HEK293 (cell line): ENCODE data around the gene CDK17.

Experiments used
- CTCF ChIA-PET: fragments of 350-600 bp; formaldehyde crosslinking; extraction: SDS; loops from one replicate; lab custom pipeline; 2021; ENCODE audit warnings: antibody characterized with exemption; lab: Yijun Ruan, JAX
- POLR2A ChIA-PET: fragments of 300-600 bp; formaldehyde crosslinking; extraction: SDS; loops from one replicate; lab custom pipeline; 2020; ENCODE audit warnings: antibody characterized with exemption, inconsistent platforms; lab: Yijun Ruan, JAX
- H3K27ac ChIP-seq: fragments of 200-500 bp; sonication (Bioruptor generic); 2 replicates; pipeline ENCODE4 v1.5.1; 2014; ENCODE audit warnings: low read depth, low read length, control low read depth, inconsistent platforms; ENCODE audit errors: extremely low read depth
- H3K36me3 ChIP-seq, 2 experiments: fragments of 200-500 bp in 1 of 2; sonication (Bioruptor generic) in 1 of 2; 1 replicate in 1 of 2; 2 replicates in 1 of 2; pipeline ENCODE4 v1.5.1; 2014 to 2017; ENCODE audit warnings: inconsistent platforms in 2 of 2, low read length in 2 of 2; ENCODE audit not compliant: control insufficient read depth in 2 of 2, insufficient read depth in 1 of 2
- H3K4me1 ChIP-seq: fragments of 200-500 bp; sonication (Bioruptor generic); 2 replicates; pipeline ENCODE4 v1.5.1; 2014; ENCODE audit warnings: mild to moderate bottlenecking, low read length, inconsistent platforms; ENCODE audit not compliant: control insufficient read depth, insufficient read depth
- H3K4me3 ChIP-seq: 2 replicates; pipeline ENCODE4 v1.5.1; 2011; ENCODE audit warnings: low read depth, mild to moderate bottlenecking, control low read depth, low read length, moderate library complexity
- H3K9me3 ChIP-seq: fragments of 200-500 bp; sonication (Bioruptor generic); 2 replicates; pipeline ENCODE4 v1.5.1; 2014; ENCODE audit warnings: low read depth, low read length, inconsistent platforms; ENCODE audit not compliant: control insufficient read depth, insufficient read depth
- BCL11B ChIP-seq: fragments of 450-650 bp; formaldehyde crosslinking; IDR thresholded peaks from 2 replicates; pipeline ENCODE4 v1.5.1; 2016; ENCODE audit warnings: low read depth, missing biosample characterization, missing genetic modification characterization
- GLIS1 ChIP-seq: fragments of 450-650 bp; formaldehyde crosslinking; IDR thresholded peaks from 2 replicates; pipeline ENCODE4 v1.5.1; 2016; ENCODE audit warnings: missing biosample characterization, missing genetic modification characterization
- KLF16 ChIP-seq: fragments of 450-650 bp; formaldehyde crosslinking; IDR thresholded peaks from 2 replicates; pipeline ENCODE4 v1.5.1; 2017; ENCODE audit warnings: missing biosample characterization, missing genetic modification characterization
- MEIS1 ChIP-seq: sonication (generic); formaldehyde crosslinking; IDR thresholded peaks from 2 replicates; pipeline ENCODE4 v1.8.1; 2022; ENCODE audit warnings: missing genetic modification reagents, mild to moderate bottlenecking, borderline replicate concordance
- SCRT2 ChIP-seq: fragments of 450-650 bp; formaldehyde crosslinking; IDR thresholded peaks from 2 replicates; pipeline ENCODE4 v1.5.1; 2016; ENCODE audit warnings: missing biosample characterization, missing genetic modification characterization
- TCF7L2 ChIP-seq: IDR thresholded peaks from 2 replicates; pipeline ENCODE4 v1.6.1; 2011; ENCODE audit warnings: low read depth, mild to moderate bottlenecking, inconsistent platforms, low read length, moderate library complexity, borderline replicate concordance
- ZFHX2 ChIP-seq: fragments of 450-650 bp; formaldehyde crosslinking; conservative IDR thresholded peaks from 2 replicates; pipeline ENCODE4 v1.5.1; 2016; ENCODE audit warnings: missing biosample characterization, missing genetic modification characterization
- ZIC2 ChIP-seq: fragments of 450-650 bp; formaldehyde crosslinking; IDR thresholded peaks from 2 replicates; pipeline ENCODE4 v1.5.1; 2016; ENCODE audit warnings: missing biosample characterization, missing genetic modification characterization
- ZNF19 ChIP-seq: fragments of 450-650 bp; formaldehyde crosslinking; IDR thresholded peaks from 2 replicates; pipeline ENCODE4; 2016; ENCODE audit warnings: missing biosample characterization, missing genetic modification characterization, low read depth
- ZNF324 ChIP-seq: fragments of 450-650 bp; formaldehyde crosslinking; IDR thresholded peaks from 2 replicates; pipeline ENCODE4 v1.5.1; 2016; ENCODE audit warnings: missing biosample characterization, missing genetic modification characterization
- ZNF354C ChIP-seq: fragments of 450-650 bp; formaldehyde crosslinking; IDR thresholded peaks from 2 replicates; pipeline ENCODE4 v1.5.1; 2016; ENCODE audit warnings: missing biosample characterization, missing genetic modification characterization, low read depth, borderline replicate concordance
- ZNF416 ChIP-seq: fragments of 450-650 bp; formaldehyde crosslinking; IDR thresholded peaks from 2 replicates; pipeline ENCODE4 v1.5.1; 2016; ENCODE audit warnings: missing biosample characterization, missing genetic modification characterization
- ZNF426 ChIP-seq: fragments of 450-650 bp; formaldehyde crosslinking; IDR thresholded peaks from 2 replicates; pipeline ENCODE4 v1.5.1; 2017; ENCODE audit warnings: missing biosample characterization, missing genetic modification characterization, mild to moderate bottlenecking, inconsistent platforms, moderate library complexity
- ZNF514 ChIP-seq: fragments of 450-650 bp; formaldehyde crosslinking; IDR thresholded peaks from 2 replicates; pipeline ENCODE4 v1.5.1; 2016; ENCODE audit warnings: missing biosample characterization, missing genetic modification characterization
- ZNF558 ChIP-seq: fragments of 450-650 bp; formaldehyde crosslinking; IDR thresholded peaks from 2 replicates; pipeline ENCODE4 v1.5.1; 2016; ENCODE audit warnings: missing biosample characterization, missing genetic modification characterization
- ZNF560 ChIP-seq: fragments of 450-650 bp; formaldehyde crosslinking; IDR thresholded peaks from 2 replicates; pipeline ENCODE4 v1.5.1; 2017; ENCODE audit warnings: missing biosample characterization, missing genetic modification characterization, borderline replicate concordance
- ZNF580 ChIP-seq: fragments of 450-650 bp; formaldehyde crosslinking; IDR thresholded peaks from 2 replicates; pipeline ENCODE4 v1.5.1; 2016; ENCODE audit warnings: missing biosample characterization, missing genetic modification characterization
- ZNF610 ChIP-seq: fragments of 450-650 bp; formaldehyde crosslinking; IDR thresholded peaks from 2 replicates; pipeline ENCODE4 v1.5.1; 2016; ENCODE audit warnings: missing biosample characterization, missing genetic modification characterization, borderline replicate concordance
- ZNF626 ChIP-seq: fragments of 450-650 bp; sonication (Bioruptor Pico); formaldehyde crosslinking; IDR thresholded peaks from 2 replicates; pipeline ENCODE4 v1.5.1; 2018; ENCODE audit warnings: missing biosample characterization, missing genetic modification characterization, inconsistent platforms
- ZNF629 ChIP-seq: fragments of 450-650 bp; formaldehyde crosslinking; IDR thresholded peaks from 2 replicates; pipeline ENCODE4 v1.5.1; 2017; ENCODE audit warnings: missing biosample characterization, missing genetic modification characterization
- ZNF658 ChIP-seq: fragments of 450-650 bp; formaldehyde crosslinking; IDR thresholded peaks from 2 replicates; pipeline ENCODE4; 2016; ENCODE audit warnings: missing biosample characterization, missing genetic modification characterization
- ZNF777 ChIP-seq: fragments of 450-650 bp; formaldehyde crosslinking; IDR thresholded peaks from 2 replicates; pipeline ENCODE4 v1.5.1; 2017; ENCODE audit warnings: missing biosample characterization, missing genetic modification characterization, borderline replicate concordance
- ZSCAN16 ChIP-seq: fragments of 450-650 bp; formaldehyde crosslinking; IDR thresholded peaks from 2 replicates; pipeline ENCODE4 v1.5.1; 2016; ENCODE audit warnings: missing biosample characterization, missing genetic modification characterization
- ZSCAN5A ChIP-seq: fragments of 450-650 bp; formaldehyde crosslinking; IDR thresholded peaks from 2 replicates; pipeline ENCODE4 v1.5.1; 2016; ENCODE audit warnings: missing biosample characterization, missing genetic modification characterization
- ZXDB ChIP-seq: fragments of 450-650 bp; formaldehyde crosslinking; IDR thresholded peaks from 2 replicates; pipeline ENCODE4 v1.5.1; 2016; ENCODE audit warnings: missing biosample characterization, missing genetic modification characterization

CDK17 gene

GRCh38 chr12:96238336-96239047, 161.7 kb downstream of the CDK17 start:
- CTCF ChIA-PET, result interaction anchor here (0.8 to 1.5 kb wide), 2 partner anchors 23 to 185 kb away, joined by 3 to 5 read pairs; no protein-coding TSS in a partner anchor

DNA sequence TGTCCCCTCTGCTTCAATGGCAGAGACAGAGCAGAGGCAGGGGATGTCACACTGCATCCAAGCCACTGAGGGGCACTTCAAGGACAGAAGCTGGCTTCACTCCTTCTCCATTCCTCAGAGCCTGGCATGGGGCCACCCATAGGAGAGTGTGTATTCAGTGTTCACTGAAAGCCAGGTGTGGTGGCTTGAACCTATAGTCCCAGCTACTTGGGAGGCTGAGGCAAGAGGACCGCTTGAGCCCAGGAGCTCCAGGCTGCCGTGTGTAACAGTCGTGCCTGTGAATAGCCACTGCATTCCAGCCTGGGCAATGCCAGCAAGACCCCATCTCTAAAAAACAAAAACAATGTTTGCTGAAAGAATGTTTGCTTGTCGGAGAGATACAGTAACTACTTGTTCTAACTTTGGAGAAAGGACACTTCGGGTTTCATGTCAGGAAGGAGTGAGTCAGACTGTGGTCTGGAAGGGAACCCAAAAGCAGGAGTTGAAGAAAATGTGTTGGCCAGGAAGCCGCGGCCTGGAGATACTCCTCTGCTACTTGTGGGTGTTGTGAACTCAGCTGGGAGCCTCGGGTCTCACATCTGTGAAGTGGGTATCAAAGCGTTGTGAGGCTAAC, 162.7 kb downstream of the CDK17 start:
- Histone ChIP-seq H3K27ac (no peak overlapping the region), H3K9me3 (no peaks in the 10 kb centered on the region), H3K4me3 (no peak overlapping the region), H3K36me3 (no peaks in the 10 kb centered on the region), H3K4me1 (no peaks in the 10 kb centered on the region)
- no peak for TF ChIP-seq KLF16 (tag by site-specific recombination)
- TF ChIP-seq ZNF626 (tag by site-specific recombination), result no peak
- no peak for TF ChIP-seq TCF7L2
- no peak for TF ChIP-seq MEIS1 (CRISPR knock-in tag)
- no peak for TF ChIP-seq ZNF426
- CTCF ChIA-PET, result no interaction called here
- POLR2A ChIA-PET, result no interaction called here

More at GRCh38 chr12:96238336-96239047, 161.7 kb downstream of the CDK17 start:
- Histone ChIP-seq H3K4me3 (no peak overlapping the region), H3K27ac (no peak overlapping the region), H3K36me3 (no peaks in the 10 kb centered on the region), H3K9me3 (no peaks in the 10 kb centered on the region), H3K4me1 (no peaks in the 10 kb centered on the region)
- POLR2A ChIA-PET, result no interaction called here
- TF ChIP-seq ZNF514, result no peak
- no peak for TF ChIP-seq ZNF777 (tag by site-specific recombination)
- no peak for TF ChIP-seq ZNF324 (tag by site-specific recombination)
- no peak for TF ChIP-seq ZNF580 (tag by site-specific recombination)
- TF ChIP-seq ZNF19 (tag by site-specific recombination), result no peak
- TF ChIP-seq GLIS1 (tag by site-specific recombination), result no peak
- TF ChIP-seq ZNF558 (tag by site-specific recombination), result no peak
- no peak for TF ChIP-seq ZNF610 (tag by site-specific recombination)
- no peak for TF ChIP-seq ZIC2 (tag by site-specific recombination)
- no peak for TF ChIP-seq ZFHX2 (tag by site-specific recombination)
- no peak for TF ChIP-seq ZNF560 (tag by site-specific recombination)
- TF ChIP-seq ZSCAN5A (tag by site-specific recombination), result no peak
- TF ChIP-seq ZXDB, result no peak
- no peak for TF ChIP-seq ZNF658 (tag by site-specific recombination)
- no peak for TF ChIP-seq ZSCAN16
- no peak for TF ChIP-seq ZNF354C
- TF ChIP-seq SCRT2 (tag by site-specific recombination), result no peak
- TF ChIP-seq BCL11B (tag by site-specific recombination), result no peak
- TF ChIP-seq ZNF416 (tag by site-specific recombination), result no peak
- no peak for TF ChIP-seq ZNF629 (tag by site-specific recombination)
- TF ChIP-seq, all 188 proteins: peak for 0
